Activated B cell treated with CpG ODN at 0.5 μM for 24 hours (primary cell): ENCODE measurements around the gene HOOK2. TPM values are rescaled to one million over a fixed set of nuclear protein-coding genes. Genes with fewer than 3 reads are reported as not detected.

Experiments used
- ATAC-seq: fragments of 200-7000 bp; cut with Tn5 transposase; one replicate; pipeline ENCODE4 v1.10.0; 2021; ENCODE audit warnings: low read depth, mild to moderate bottlenecking, moderate library complexity
- CTCF ChIA-PET: fragments of 350-600 bp; sonication (Branson Sonifier 250); formaldehyde crosslinking; loops from one replicate; lab custom pipeline; 2021; ENCODE audit warnings: antibody characterized with exemption; lab: Charles Lee
- POLR2A ChIA-PET: fragments of 350-600 bp; sonication (Branson Sonifier 250); formaldehyde crosslinking; loops from one replicate; lab custom pipeline; 2021; ENCODE audit warnings: antibody characterized with exemption; lab: Charles Lee
- DNase-seq: peaks from one replicate; pipeline ENCODE4 v3.0.0; 2022
- H3K27ac Mint-ChIP-seq: one replicate; pipeline ENCODE4 v1.8.0; 2020; ENCODE audit warnings: mixed read lengths
- H3K27me3 Mint-ChIP-seq: one replicate; pipeline ENCODE4 v1.8.0; 2021; ENCODE audit warnings: mixed read lengths
- H3K36me3 Mint-ChIP-seq: one replicate; pipeline ENCODE4 v1.8.0; 2021; ENCODE audit warnings: low read depth, mixed read lengths
- H3K4me1 Mint-ChIP-seq: one replicate; pipeline ENCODE4 v1.8.0; 2021; ENCODE audit warnings: mixed read lengths
- H3K4me3 Mint-ChIP-seq: one replicate; pipeline ENCODE4 v1.8.0; 2020; ENCODE audit warnings: mild to moderate bottlenecking, mixed read lengths
- H3K9me3 Mint-ChIP-seq: one replicate; pipeline ENCODE4 v1.8.0; 2020; ENCODE audit warnings: mixed read lengths
- CTCF ChIP-seq: fragments of 200-600 bp; IDR thresholded peaks from one replicate; pipeline ENCODE4 v1.8.0; 2022; ENCODE audit warnings: antibody characterized with exemption, mild to moderate bottlenecking
- intact Hi-C: fragments of 100-400 bp; cut with micrococcal nuclease; formaldehyde crosslinking; loops from one replicate; pipeline ENCODE4 v1.15.1; 2024
- total RNA-seq: library from RNA; stranded (reverse); gene quantifications from 2 replicates; pipeline ENCODE4 v1.2.3, GENCODE V29; 2022

The HOOK2 gene
- total RNA-seq, 1 donor from 2014 or later: 21.2 TPM

GRCh38 chr19:12723381-12723640 lies 52.0 kb downstream of the HOOK2 start:
- intact Hi-C loops: loop anchor here (5.0 kb wide), 4 partner anchors 41 to 214 kb away; partner anchors contain the start of genes CALR, DHPS, MAN2B1 and WDR83
- peaks cover 41% of the 10 kb centered on the region for H3K36me3 Mint-ChIP-seq
- ChIA-PET CTCF (interaction anchor here (0.5 to 3.6 kb wide), 4 partner anchors 10 to 159 kb away, joined by 3 to 14 read pairs (median 7); partner anchors contain the start of gene TRIR), POLR2A (interaction anchor here (0.6 to 7.0 kb wide), 16 partner anchors 8 to 210 kb away, joined by 3 to 121 read pairs (median 6); partner anchors contain the start of genes DHPS, DNASE2, FARSA and FBXW9)
- no peak for DNase-seq
- ATAC-seq: peak; percentile 4
- peak overlapping the region; percentile 90 for H3K27ac Mint-ChIP-seq
- H3K4me1 Mint-ChIP-seq: peaks cover 43% of the 10 kb centered on the region
- no peaks in the 10 kb centered on the region for H3K27me3 Mint-ChIP-seq
- no peaks in the 10 kb centered on the region for H3K9me3 Mint-ChIP-seq
- TF ChIP-seq CTCF: no peak
- peak overlapping the region; percentile 92 for H3K4me3 Mint-ChIP-seq

GRCh38 chr19:12722566-12723380 lies 52.6 kb downstream of the HOOK2 start:
- CTCF ChIA-PET: interaction anchor here (0.5 to 3.6 kb wide), 6 partner anchors 11 to 159 kb away, joined by 3 to 14 read pairs (median 4); partner anchors contain the start of genes GET3 and TRIR
- DNase-seq: peak; percentile 75

GRCh38 chr19:12721656-12722565 lies 53.4 kb downstream of the HOOK2 start:
- H3K9me3 Mint-ChIP-seq: no peaks in the 10 kb centered on the region
- H3K27ac Mint-ChIP-seq: peak overlapping the region; percentile 74
- intact Hi-C loops: loop anchor here (1.0 to 5.0 kb wide), 6 partner anchors 12 to 215 kb away; partner anchors contain the start of genes CALR, DHPS, FBXW9 and MAN2B1
- ATAC-seq (peak; percentile 38), DNase-seq (peak; percentile 40)
- H3K27me3 Mint-ChIP-seq: no peaks in the 10 kb centered on the region
- ChIA-PET POLR2A (interaction anchor here (0.6 to 7.0 kb wide), 12 partner anchors 9 to 159 kb away, joined by 3 to 121 read pairs (median 4); partner anchors contain the start of genes DHPS, DNASE2, FBXW9 and GET3), CTCF (interaction anchor here (1.1 to 3.6 kb wide), 6 partner anchors 12 to 74 kb away, joined by 3 to 14 read pairs (median 4); partner anchors contain the start of genes GET3 and TRIR)
- no peak for TF ChIP-seq CTCF
- H3K4me3 Mint-ChIP-seq: peak overlapping the region; percentile 92
- peaks cover 43% of the 10 kb centered on the region for H3K4me1 Mint-ChIP-seq
- peaks cover 35% of the 10 kb centered on the region for H3K36me3 Mint-ChIP-seq

More at GRCh38 chr19:12722566-12723380, 52.6 kb downstream of the HOOK2 start:
- intact Hi-C loops: loop anchor here (1.0 to 5.0 kb wide), 6 partner anchors 12 to 215 kb away; partner anchors contain the start of genes CALR, DHPS, FBXW9 and MAN2B1
- Mint-ChIP-seq H3K36me3 (peaks cover 37% of the 10 kb centered on the region), H3K27me3 (no peaks in the 10 kb centered on the region), H3K27ac (peak overlapping the region; percentile 90), H3K4me1 (peaks cover 43% of the 10 kb centered on the region), H3K4me3 (peak overlapping the region; percentile 92), H3K9me3 (no peaks in the 10 kb centered on the region)
- peak; percentile 84 for ATAC-seq
- POLR2A ChIA-PET: interaction anchor here (0.6 to 7.0 kb wide), 17 partner anchors 8 to 211 kb away, joined by 3 to 121 read pairs (median 6); partner anchors contain the start of genes DHPS, DNASE2, FARSA and FBXW9
- TF ChIP-seq CTCF: no peak

- peaks cover 38% of the 10 kb centered on the region for H3K36me3 Mint-ChIP-seq
- no peaks in the 10 kb centered on the region for H3K9me3 Mint-ChIP-seq
- ChIA-PET POLR2A (interaction anchor here (0.6 to 7.0 kb wide), 4 partner anchors 15 to 72 kb away, joined by 3 to 121 read pairs (median 4); partner anchors contain the start of genes FBXW9, GET3, MAN2B1 and TRIR), CTCF (interaction anchor here (1.1 to 3.6 kb wide), 3 partner anchors 13 to 75 kb away, joined by 3 to 14 read pairs (median 8); partner anchors contain the start of gene TRIR)
- intact Hi-C loops: loop anchor here (5.0 kb wide), 4 partner anchors 39 to 216 kb away; partner anchors contain the start of genes CALR, DHPS, MAN2B1 and WDR83
- no peaks in the 10 kb centered on the region for H3K27me3 Mint-ChIP-seq
- peaks cover 44% of the 10 kb centered on the region for H3K4me1 Mint-ChIP-seq
- H3K27ac Mint-ChIP-seq: peak overlapping the region; percentile 74
- peak overlapping the region; percentile 89 for H3K4me3 Mint-ChIP-seq
- no peak for ATAC-seq
- TF ChIP-seq CTCF: no peak
- no peak for DNase-seq
Observed at GRCh38 chr19:12720851-12721655, 54.3 kb downstream of the HOOK2 start.
